Measurements from ENCODE around the gene SUCNR1. TPM values are rescaled to one million over a fixed set of nuclear protein-coding genes. Genes with fewer than 3 reads are reported as not detected.

Gene SUCNR1
- total and polyA plus RNA-seq, 2 donors (not counting 1 experiment from before 2014, with no cell fraction given) = not detected

DNA sequence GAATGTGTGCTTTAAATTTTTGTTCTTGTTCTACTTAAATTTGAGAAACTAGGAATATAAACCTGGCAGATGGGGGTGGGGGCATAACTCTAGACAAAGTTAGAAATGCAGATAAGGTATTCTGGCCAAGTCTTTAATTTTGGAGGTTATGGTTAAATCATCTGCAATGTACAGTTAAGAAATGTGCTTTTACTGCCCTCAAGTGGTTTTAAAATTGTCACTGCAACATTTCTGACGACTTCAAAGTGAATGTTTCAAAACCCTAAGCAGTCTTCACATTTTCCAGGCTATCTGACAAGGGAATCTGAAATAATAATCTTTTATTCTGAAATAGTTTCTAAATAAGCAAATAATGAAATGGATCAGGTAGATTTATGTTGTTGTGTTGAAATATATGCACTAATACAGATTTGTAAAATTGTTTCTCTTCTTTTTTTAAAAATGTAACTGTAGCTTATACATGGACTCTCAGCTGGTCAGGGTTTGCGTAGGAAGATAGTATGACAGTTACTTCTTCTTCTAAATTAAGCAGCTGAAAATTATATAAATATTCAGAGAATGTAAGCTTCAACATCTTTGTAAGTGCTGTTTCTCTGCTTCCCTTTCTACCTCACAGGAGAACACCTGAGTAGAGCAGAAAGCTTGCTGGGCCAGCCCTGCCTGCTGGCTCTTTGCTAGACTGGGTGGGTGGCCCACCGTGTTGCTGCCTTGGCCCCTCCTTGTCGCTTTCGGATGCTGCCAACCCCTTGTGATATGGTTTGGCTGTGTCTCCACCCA is 45.0 kb downstream of the SUCNR1 start:
- no CpG with 5 or more reads among the region's 5 CpGs for WGBS (ENCODE audit: insufficient coverage)
- Histone ChIP-seq H3K9me3 (ENCODE audit: control extremely low read depth in 1 of 3, control insufficient read depth in 2 of 3, insufficient read depth in 1 of 3, low read length in 2 of 3) (no peaks in the 10 kb centered on the region), H3K9ac (ENCODE audit: low read length) (no peak overlapping the region), H3K36me3 (replicated peaks in 1 of 2; ENCODE audit: control extremely low read depth in 1 of 2, control insufficient read depth in 1 of 2, extremely low read depth in 1 of 2, insufficient read depth in 2 of 2, low read length in 1 of 2) (no peaks in the 10 kb centered on the region), H3K4me1 (ENCODE audit: control insufficient read depth in 2 of 2, insufficient read depth in 2 of 2, low read length in 2 of 2) (no peaks in the 10 kb centered on the region), H3K4me3 (ENCODE audit: control extremely low read depth in 1 of 5, extremely low read depth in 1 of 5, insufficient read depth in 1 of 5, low read depth in 2 of 5, low read length in 4 of 5) (no peak overlapping the region), H3K79me2 (ENCODE audit: control insufficient read depth, insufficient read depth, low read length) (no peaks in the 10 kb centered on the region), H2AFZ (ENCODE audit: insufficient read depth, low read depth, low read length, poor library complexity, severe bottlenecking) (no peak overlapping the region), H3K27ac (ENCODE audit: low read length in 2 of 2) (no peak overlapping the region), H3K4me2 (replicated peaks; ENCODE audit: low read depth, low read length, poor library complexity, severe bottlenecking) (no peak overlapping the region), H3K27me3 (replicated peaks in 1 of 4; ENCODE audit: control extremely low read depth in 1 of 4, control insufficient read depth in 3 of 4, insufficient read depth in 4 of 4, low read length in 3 of 4) (no peaks in the 10 kb centered on the region), H4K20me1 (ENCODE audit: control insufficient read depth, insufficient read depth, low read length, poor library complexity, severe bottlenecking) (no peaks in the 10 kb centered on the region)
- ChIA-PET CTCF (interaction anchor here (0.6 to 1.9 kb wide), 13 partner anchors 9 to 750 kb away, joined by 3 to 10 read pairs (median 3); no protein-coding TSS in a partner anchor), POLR2A (no interaction called here)
- no peaks in the 10 kb centered on the region for H3K27me3 Mint-ChIP-seq
- H3K9me3 Mint-ChIP-seq (ENCODE audit: insufficient read depth) = no peaks in the 10 kb centered on the region
- H3K27ac Mint-ChIP-seq = no peak overlapping the region
- no peaks in the 10 kb centered on the region for H3K4me1 Mint-ChIP-seq
- TF ChIP-seq, protein P1, sequence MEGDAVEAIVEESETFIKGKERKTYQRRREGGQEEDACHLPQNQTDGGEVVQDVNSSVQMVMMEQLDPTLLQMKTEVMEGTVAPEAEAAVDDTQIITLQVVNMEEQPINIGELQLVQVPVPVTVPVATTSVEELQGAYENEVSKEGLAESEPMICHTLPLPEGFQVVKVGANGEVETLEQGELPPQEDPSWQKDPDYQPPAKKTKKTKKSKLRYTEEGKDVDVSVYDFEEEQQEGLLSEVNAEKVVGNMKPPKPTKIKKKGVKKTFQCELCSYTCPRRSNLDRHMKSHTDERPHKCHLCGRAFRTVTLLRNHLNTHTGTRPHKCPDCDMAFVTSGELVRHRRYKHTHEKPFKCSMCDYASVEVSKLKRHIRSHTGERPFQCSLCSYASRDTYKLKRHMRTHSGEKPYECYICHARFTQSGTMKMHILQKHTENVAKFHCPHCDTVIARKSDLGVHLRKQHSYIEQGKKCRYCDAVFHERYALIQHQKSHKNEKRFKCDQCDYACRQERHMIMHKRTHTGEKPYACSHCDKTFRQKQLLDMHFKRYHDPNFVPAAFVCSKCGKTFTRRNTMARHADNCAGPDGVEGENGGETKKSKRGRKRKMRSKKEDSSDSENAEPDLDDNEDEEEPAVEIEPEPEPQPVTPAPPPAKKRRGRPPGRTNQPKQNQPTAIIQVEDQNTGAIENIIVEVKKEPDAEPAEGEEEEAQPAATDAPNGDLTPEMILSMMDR (IDR thresholded peaks at IDR 0.05) = peak; percentile 65
- no peak for TF ChIP-seq EZH2 (IDR thresholded peaks at IDR 0.05; ENCODE audit: borderline replicate concordance, insufficient read depth, low read depth, low read length, poor library complexity, severe bottlenecking)
- no peak for ATAC-seq (ENCODE audit: low read depth)
- no peak overlapping the region for H3K4me3 Mint-ChIP-seq
- intact Hi-C loops (cut with micrococcal nuclease) = loop anchor here (1.0 to 5.0 kb wide), 4 partner anchors 450 to 761 kb away; no protein-coding TSS in a partner anchor
- DNase-seq = peak; percentile 40

DNA sequence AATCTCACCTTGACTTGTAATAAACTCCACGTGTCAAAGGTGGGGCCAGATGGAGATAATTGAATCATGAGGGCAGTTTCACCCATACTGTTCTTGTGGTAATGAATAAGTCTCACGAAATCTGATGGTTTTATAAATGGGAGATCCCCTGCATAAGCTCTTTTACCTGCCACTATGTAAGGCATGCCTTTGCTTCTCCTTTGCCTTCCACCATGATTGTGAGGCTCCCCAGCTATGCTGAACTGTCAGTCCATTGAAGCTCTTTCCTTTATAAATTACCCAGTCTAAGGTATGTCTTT is 45.5 kb downstream of the SUCNR1 start:
- Histone ChIP-seq H3K9me3 (ENCODE audit: control extremely low read depth in 1 of 3, control insufficient read depth in 2 of 3, insufficient read depth in 1 of 3, low read length in 2 of 3) (no peaks in the 10 kb centered on the region), H3K27ac (ENCODE audit: low read length in 2 of 2) (no peak overlapping the region), H3K9ac (ENCODE audit: low read length) (no peak overlapping the region), H3K27me3 (replicated peaks in 1 of 4; ENCODE audit: control extremely low read depth in 1 of 4, control insufficient read depth in 3 of 4, insufficient read depth in 4 of 4, low read length in 3 of 4) (no peaks in the 10 kb centered on the region), H3K4me2 (replicated peaks; ENCODE audit: low read depth, low read length, poor library complexity, severe bottlenecking) (no peak overlapping the region), H3K79me2 (ENCODE audit: control insufficient read depth, insufficient read depth, low read length) (no peaks in the 10 kb centered on the region), H4K20me1 (ENCODE audit: control insufficient read depth, insufficient read depth, low read length, poor library complexity, severe bottlenecking) (no peaks in the 10 kb centered on the region), H3K4me3 (ENCODE audit: control extremely low read depth in 1 of 5, extremely low read depth in 1 of 5, insufficient read depth in 1 of 5, low read depth in 2 of 5, low read length in 4 of 5) (no peak overlapping the region), H3K36me3 (replicated peaks in 1 of 2; ENCODE audit: control extremely low read depth in 1 of 2, control insufficient read depth in 1 of 2, extremely low read depth in 1 of 2, insufficient read depth in 2 of 2, low read length in 1 of 2) (no peaks in the 10 kb centered on the region), H3K4me1 (ENCODE audit: control insufficient read depth in 2 of 2, insufficient read depth in 2 of 2, low read length in 2 of 2) (no peaks in the 10 kb centered on the region), H2AFZ (ENCODE audit: insufficient read depth, low read depth, low read length, poor library complexity, severe bottlenecking) (no peak overlapping the region)
- TF ChIP-seq, protein P1 (IDR thresholded peaks at IDR 0.05) = no peak
- no peak for TF ChIP-seq EZH2 (IDR thresholded peaks at IDR 0.05; ENCODE audit: borderline replicate concordance, insufficient read depth, low read depth, low read length, poor library complexity, severe bottlenecking)
- Mint-ChIP-seq H3K9me3 (ENCODE audit: insufficient read depth) (no peaks in the 10 kb centered on the region), H3K4me1 (no peaks in the 10 kb centered on the region), H3K27ac (no peak overlapping the region), H3K4me3 (no peak overlapping the region), H3K27me3 (no peaks in the 10 kb centered on the region)
- CTCF ChIA-PET = interaction anchor here (0.6 to 1.9 kb wide), 14 partner anchors 8 to 750 kb away, joined by 3 to 10 read pairs (median 3); no protein-coding TSS in a partner anchor
- intact Hi-C loops (cut with micrococcal nuclease) = loop anchor here (2.0 to 5.0 kb wide), 2 partner anchors 692 to 762 kb away; no protein-coding TSS in a partner anchor
- DNase-seq = no peak
- POLR2A ChIA-PET = no interaction called here
- no peak for ATAC-seq (ENCODE audit: low read depth)
- WGBS (ENCODE audit: insufficient coverage) = no CpG with 5 or more reads among the region's 2 CpGs
